Neutrophil (primary cell): ENCODE data around the gene PSAPL1.

Experiments
- H3K27ac ChIP-seq: fragments of 200-600 bp; sonication (generic); 2 replicates; pipeline ENCODE4 v1.5.1; 2016; ENCODE audit warnings: mild to moderate bottlenecking, moderate library complexity
- H3K27me3 ChIP-seq: fragments of 200-600 bp; sonication (generic); 2 replicates; pipeline ENCODE4 v1.6.0; 2016; ENCODE audit warnings: mild to moderate bottlenecking
- H3K36me3 ChIP-seq: fragments of 200-600 bp; sonication (generic); 2 replicates; pipeline ENCODE4 v1.5.1; 2017
- H3K4me1 ChIP-seq, 2 experiments: fragments of 200-600 bp in 1 of 2; sonication (generic) in 1 of 2; 1 replicate in 1 of 2; 2 replicates in 1 of 2; pipeline versions ENCODE4 v1.5.1 to v1.6.1; 2013 to 2016; ENCODE audit warnings: low read depth in 1 of 2, low read length in 1 of 2, mild to moderate bottlenecking in 1 of 2, moderate library complexity in 1 of 2; ENCODE audit not compliant: control insufficient read depth in 1 of 2, insufficient read depth in 1 of 2
- H3K4me3 ChIP-seq, 2 experiments: fragments of 200-600 bp in 1 of 2; sonication (generic) in 1 of 2; 1 replicate in 1 of 2; 2 replicates in 1 of 2; pipeline ENCODE4 v1.5.1; 2013 to 2016; ENCODE audit warnings: low read depth in 1 of 2, low read length in 1 of 2, mild to moderate bottlenecking in 1 of 2, moderate library complexity in 1 of 2
- H3K9me3 ChIP-seq: fragments of 200-600 bp; sonication (generic); 2 replicates; pipeline ENCODE4 v1.5.1; 2016
- CTCF ChIP-seq: fragments of 200-600 bp; sonication (generic); IDR thresholded peaks from 2 replicates; pipeline ENCODE4 v1.5.1; 2016; ENCODE audit warnings: antibody characterized with exemption

PSAPL1 gene

GRCh38 chr4:7431696-7432530, 2.8 kb downstream of the PSAPL1 start:
- Histone ChIP-seq H3K27ac (no peak overlapping the region), H3K9me3 (no peaks in the 10 kb centered on the region), H3K4me3 (no peak overlapping the region), H3K27me3 (no peaks in the 10 kb centered on the region), H3K36me3 (no peaks in the 10 kb centered on the region), H3K4me1 (no peaks in the 10 kb centered on the region)
- TF ChIP-seq CTCF, result no peak

DNA sequence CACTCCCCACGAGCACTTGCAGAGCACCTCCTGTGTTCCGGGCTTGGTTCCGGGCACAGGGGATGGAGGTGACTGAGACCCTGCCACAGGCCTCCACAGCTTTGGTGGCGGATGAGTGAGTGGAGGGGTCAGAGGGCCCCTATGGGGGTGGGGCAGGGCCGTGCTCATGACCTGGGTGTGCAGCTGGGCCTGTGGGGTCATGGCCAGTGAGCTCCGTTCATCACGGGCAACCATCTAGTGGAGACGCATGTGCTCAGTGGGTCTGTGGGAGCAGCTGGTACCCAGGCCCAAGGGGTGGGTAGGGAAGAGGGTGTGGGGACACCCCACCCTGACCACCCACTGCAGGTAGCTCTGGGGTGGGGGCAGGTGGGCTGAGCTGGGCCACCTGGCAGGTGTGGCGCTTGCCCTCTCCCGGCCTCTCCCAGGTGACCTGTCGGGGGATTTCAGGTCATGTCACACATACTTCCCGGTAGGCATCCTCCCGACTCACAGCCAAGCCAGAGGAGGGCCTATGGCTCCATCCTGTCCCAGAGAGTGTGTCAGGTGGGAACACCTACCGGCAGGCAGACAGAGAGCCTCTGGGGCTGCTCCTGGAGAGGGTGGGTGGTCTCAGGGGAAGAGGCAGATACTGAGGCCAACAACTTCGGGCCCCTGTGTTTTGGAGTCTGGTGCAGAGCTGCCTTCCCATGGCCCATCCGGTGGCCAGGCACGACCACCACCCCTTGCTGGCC, 3.6 kb downstream of the PSAPL1 start:
- Histone ChIP-seq H3K36me3 (no peaks in the 10 kb centered on the region), H3K4me1 (no peaks in the 10 kb centered on the region), H3K27me3 (no peaks in the 10 kb centered on the region), H3K4me3 (no peak overlapping the region), H3K9me3 (no peaks in the 10 kb centered on the region), H3K27ac (no peak overlapping the region)
- TF ChIP-seq CTCF, result no peak

DNA sequence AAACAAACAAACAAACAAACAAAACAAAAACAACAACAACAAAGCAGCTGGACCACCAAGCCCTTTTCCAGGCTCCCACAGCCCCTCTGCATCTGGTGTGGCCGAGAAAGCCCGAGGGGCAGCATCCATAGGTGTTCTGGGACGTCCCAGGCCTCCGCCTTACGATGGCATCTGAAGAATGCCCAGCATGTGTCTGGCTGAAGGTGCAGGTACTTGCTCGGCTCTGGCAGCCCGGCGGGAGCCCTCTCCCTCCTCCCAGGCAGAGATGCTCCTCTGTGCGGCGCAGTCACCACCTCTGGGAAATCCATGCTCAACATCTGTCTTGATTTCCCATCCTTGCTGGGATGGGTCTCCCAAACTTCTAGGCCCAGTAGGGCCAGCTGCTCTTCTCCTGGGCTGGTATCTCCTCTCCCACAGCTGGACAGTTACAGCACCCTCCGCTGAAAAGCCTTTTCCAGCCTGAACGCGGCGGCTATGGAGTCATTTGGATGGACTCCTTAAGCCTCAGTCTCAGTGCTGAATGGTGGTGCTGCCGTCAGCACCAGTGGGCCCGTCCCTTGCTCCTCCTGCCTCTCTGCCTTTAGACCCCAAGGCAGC, 4.3 kb downstream of the PSAPL1 start:
- H3K27me3 ChIP-seq, result no peaks in the 10 kb centered on the region
- H3K9me3 ChIP-seq, result no peaks in the 10 kb centered on the region
- no peak overlapping the region for H3K27ac ChIP-seq
- no peak overlapping the region for H3K4me3 ChIP-seq
- no peaks in the 10 kb centered on the region for H3K4me1 ChIP-seq
- no peaks in the 10 kb centered on the region for H3K36me3 ChIP-seq
- no peak for TF ChIP-seq CTCF

DNA sequence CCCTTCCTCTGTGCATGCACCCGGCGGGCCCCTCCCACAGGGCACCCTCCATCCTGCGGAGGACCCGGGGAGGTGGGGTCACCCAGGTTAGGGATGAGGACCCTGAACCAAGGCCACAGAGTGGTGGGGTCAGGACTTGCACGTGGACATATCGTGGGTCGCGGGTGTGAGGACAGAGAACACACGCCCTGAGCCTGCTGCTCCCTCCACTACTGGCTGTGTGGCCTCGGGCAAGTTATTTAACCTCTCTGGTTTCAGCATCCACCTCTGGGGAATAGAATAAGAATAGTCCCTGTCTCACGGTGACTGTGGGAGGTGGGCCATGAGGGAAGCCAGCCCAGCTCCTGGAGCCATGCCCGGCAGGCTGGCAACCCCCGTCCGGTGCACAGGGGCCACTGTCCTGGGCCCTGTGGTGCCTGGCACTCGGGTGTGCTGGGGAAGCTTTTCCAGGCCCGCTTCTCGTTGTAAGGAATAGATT, 5.1 kb downstream of the PSAPL1 start:
- Histone ChIP-seq H3K36me3 (no peaks in the 10 kb centered on the region), H3K27ac (no peak overlapping the region), H3K27me3 (no peaks in the 10 kb centered on the region), H3K4me1 (no peaks in the 10 kb centered on the region), H3K9me3 (no peaks in the 10 kb centered on the region), H3K4me3 (no peak overlapping the region)
- TF ChIP-seq CTCF, result no peak

- Histone ChIP-seq H3K4me1 (no peaks in the 10 kb centered on the region), H3K4me3 (no peak overlapping the region), H3K9me3 (no peaks in the 10 kb centered on the region), H3K36me3 (no peaks in the 10 kb centered on the region), H3K27ac (no peak overlapping the region), H3K27me3 (no peaks in the 10 kb centered on the region)
- TF ChIP-seq CTCF, result no peak
These were observed 5.7 kb downstream of the PSAPL1 start for GRCh38 chr4:7429069-7429416.
